Activated CD8-positive, alpha-beta memory T cell treated with anti-CD3 and anti-CD28 coated beads, Interleukin-2, amount 50 U/mL, for 48 hours (primary cell): Measurements from ENCODE around the gene GRIK5.

Experiments used
- DNase-seq: peaks from one replicate; pipeline ENCODE4 v3.0.0-alpha.2; 2020

Gene GRIK5

DNA sequence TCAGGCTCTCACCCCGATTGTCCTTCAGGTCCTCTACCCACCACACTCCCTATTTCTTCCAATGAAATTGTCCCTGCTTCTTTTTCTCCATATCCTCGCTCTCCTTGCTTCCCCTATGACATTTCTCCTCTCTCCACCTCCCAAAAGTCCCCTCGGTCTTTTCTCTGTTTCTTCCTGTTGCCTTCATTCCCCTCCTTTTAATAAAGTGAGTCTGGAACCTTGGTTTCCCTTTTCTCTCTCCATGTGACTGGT is 5.3 kb upstream of the GRIK5 start:
- DNase-seq, result no peak

- DNase-seq, result peak; percentile 67
These were observed 4.7 kb upstream of the GRIK5 start for GRCh38 chr19:42074513-42075363.

DNA sequence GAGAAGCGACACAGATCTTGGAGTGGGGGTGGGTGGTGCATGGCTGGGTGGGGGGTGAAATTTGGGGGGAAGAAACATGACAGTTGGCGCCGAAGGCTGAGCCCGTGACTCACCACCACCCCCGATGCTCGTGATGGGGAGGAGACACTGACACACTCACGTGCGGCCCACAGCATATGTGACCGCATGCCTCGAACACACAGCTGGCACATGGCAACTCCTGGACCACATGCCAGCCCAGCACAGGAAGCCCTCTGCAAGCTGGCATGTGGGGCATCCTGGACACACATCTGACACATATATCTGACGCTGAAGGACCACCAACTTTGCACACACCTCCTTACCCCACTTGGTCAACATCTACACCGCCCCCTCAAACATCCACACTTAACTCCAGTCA is 1.2 kb upstream of the GRIK5 start:
- no peak for DNase-seq

DNA sequence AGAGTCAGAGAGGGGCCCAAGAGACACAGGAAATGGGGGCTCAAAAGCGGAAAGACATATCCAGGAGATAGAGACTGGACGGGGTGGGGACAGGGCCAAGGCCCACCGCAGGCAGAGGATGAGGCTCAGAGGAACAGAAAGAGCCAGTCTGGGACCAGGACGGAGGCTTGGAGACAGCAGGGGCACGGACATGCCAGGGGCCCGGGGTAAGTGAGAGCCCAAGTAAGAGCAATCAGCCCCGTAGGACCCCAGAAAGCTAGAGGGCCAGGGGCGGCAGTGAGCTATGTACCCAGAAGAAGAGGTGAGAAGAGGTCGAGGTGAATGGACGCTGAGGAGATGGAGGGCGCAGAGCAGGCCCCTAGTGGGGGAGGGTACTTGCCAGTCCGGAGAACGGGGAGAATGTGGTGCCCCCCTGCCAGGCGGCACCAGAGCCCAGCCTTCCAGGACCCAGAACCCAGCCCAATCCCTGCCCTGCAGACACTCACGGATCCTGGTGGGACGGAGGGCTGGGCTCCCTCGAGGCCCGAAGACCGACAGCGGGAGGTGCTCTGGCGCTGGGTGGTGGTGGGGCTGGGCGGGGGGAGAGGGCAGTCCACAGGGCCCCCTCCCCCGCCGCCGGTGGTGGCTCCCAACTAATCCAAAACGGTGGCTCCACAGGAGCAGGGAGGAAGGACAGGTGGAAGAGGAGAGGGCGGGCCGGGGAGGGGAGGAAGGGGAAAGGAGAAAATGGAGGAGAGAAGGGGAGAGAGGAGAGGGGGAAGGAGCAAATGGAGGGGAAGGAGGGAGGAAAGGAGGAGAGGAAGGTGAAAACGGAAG is 1.0 kb downstream of the GRIK5 start:
- DNase-seq, result no peak

DNA sequence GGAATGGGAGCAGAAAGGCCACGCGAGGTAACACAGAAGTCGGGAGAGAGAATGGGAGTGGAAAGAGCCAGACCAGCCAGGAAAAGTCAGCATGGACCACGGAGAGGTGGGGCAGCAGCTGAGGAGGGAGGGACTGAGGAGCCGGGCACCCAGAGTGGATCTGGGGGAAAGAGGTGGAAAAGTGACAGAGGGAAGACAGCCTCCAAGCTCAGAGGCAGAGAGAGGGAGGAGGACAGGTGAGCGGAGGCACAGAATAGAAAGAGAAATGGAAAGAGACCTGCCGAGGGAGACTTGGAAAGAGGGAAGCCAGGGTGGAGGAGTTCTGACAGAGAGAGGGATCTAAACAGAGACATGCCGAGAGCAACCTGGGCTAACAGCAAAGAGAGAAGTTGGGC is 1.6 kb downstream of the GRIK5 start:
- DNase-seq, result no peak

- DNase-seq, result no peak
These were observed 2.6 kb downstream of the GRIK5 start for GRCh38 chr19:42067315-42067888.

- DNase-seq, result no peak
These were observed 3.8 kb downstream of the GRIK5 start for GRCh38 chr19:42066075-42066754.

- no peak for DNase-seq
These were observed 4.5 kb downstream of the GRIK5 start for GRCh38 chr19:42065511-42065910.

DNA sequence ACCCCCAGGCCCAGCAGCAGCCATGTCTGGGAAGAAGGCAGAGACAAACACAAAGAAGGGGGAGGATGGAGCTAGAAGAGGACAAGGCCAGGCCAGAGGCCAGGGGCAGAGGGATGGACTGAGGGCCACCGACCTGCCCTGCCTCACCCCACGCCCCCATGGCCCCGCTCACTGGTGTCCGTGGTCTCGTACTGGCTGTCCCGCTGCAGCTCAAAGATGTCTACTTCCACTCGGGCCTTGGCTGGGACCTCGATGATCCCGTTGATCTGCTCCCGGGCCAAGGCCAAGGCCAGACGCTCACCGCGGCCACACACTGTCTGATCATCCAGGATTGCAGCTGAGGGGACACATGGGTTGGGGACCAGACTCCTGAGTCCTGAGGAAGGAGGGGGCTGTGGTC is 5.0 kb downstream of the GRIK5 start:
- no peak for DNase-seq

DNA sequence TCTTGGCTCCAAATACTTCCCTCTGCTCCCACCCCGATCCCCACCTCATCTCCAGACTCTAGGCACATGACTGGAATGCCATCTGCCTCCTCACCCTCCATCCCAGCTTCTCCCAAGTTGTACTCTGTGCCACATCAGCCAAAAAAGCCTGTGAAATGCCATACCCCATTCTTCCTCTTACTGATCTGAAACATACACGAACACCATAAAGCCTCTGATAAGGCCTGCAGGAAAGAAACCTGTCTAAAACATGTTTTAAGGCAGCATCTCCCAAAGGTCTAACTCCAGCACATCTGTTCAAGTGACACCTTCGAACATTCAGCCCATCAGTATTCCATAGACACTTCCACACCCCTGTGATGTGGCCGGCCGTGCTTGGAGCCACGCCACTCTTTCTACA is 5.6 kb downstream of the GRIK5 start:
- no peak for DNase-seq

DNA sequence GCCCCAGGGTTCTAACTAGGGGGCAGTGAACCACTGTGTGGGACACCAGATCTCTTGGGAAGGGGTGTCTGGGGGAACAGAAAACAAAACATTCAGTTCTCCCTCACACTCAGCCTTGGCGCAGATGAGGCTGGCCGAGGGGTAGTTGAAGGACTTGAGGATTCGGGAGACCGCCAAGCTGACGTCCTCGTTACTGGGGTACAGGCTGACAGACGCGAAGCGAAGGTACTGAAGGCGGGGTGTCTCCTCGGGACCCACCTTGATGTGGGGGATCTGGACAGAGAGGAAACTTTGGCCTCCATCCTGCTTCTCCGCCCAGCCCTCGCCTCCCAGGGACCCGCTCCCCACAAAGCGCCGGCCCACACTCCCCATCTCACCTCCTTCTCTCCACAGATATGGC is 7.6 kb downstream of the GRIK5 start:
- DNase-seq, result no peak

DNA sequence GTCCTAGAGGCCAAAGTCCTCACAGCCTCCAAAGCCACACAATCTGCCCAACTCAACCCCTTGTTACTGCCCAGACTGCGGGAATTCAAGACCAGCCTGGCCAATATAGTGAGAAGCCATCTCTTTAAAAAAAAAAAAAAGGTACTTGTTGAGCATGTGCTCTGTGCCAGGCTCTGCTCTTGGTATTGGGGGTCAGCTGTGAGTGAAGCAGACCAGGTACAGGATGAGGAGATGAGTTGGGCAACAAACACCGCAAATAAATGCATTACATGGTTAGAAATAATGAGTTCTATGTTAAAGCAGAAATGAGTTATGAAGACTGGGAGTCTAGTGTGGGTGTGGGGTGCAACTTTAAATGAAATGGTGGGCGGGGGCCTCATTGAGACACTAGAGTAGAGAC is 9.9 kb downstream of the GRIK5 start:
- no peak for DNase-seq

DNA sequence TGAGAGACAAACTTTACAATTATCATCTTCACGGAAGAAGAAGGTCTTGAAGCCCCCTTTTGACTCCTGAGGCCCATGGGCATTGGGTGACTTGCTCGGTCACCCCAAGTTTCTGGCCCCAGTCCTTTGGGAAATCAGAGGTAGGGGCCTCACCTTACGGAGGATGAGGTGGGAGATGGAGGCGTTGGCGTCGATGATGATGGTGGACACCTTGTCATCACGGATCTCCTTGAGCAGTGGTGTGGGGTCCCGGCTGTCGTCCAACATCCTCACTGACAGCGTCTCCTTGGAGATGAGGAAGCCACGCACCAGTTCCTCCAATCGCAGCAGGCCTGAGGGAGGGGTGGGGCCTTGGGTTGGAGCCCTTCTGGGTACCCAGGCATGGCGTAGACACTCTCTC is 10.8 kb downstream of the GRIK5 start:
- DNase-seq, result no peak

GRCh38 chr19:42057846-42058245 is 12.2 kb downstream of the GRIK5 start:
- no peak for DNase-seq

DNA sequence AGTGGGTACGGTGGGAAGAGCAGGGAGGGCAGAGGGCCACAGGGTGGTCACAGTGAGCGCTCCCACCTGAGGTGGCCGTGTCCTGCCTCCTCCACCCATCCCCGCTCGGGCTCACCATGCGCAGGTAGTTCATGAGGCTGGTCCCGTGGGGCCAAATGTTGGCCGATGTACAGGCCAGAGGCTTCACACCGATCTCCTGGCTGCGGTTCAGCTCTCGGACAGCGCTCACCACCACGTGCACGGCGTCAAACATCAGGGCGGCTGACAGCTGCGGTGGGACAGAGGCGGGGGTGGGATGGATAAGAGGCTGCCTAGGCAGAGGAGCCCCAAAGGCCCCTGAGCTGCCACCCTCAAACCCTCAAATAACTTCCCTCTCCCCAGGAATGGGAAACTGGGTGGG is 15.8 kb downstream of the GRIK5 start:
- no peak for DNase-seq

- no peak for DNase-seq
These were observed 16.7 kb downstream of the GRIK5 start for GRCh38 chr19:42053037-42053935.

GRCh38 chr19:42052241-42052863 is 17.7 kb downstream of the GRIK5 start:
- no peak for DNase-seq

- DNase-seq, result peak; percentile 72
These were observed 18.6 kb downstream of the GRIK5 start for GRCh38 chr19:42051166-42052115.

DNA sequence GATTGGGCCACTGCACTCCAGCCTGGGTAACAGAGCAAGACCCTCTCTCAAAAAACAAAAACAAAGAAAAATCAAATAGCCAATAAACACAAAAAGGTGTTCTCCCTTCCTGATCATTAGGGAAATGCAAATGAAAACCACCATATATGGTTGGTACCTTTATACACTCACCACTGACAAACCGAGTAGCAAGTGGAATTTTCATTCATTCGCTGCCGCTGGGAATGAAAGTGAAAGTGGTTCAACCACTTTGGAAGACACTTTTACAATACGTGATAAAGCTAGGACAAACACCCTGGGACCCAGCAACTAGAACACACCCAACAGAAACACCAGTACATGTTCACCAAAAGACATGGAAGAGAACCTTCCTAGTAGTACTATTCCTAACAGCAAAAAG is 21.0 kb downstream of the GRIK5 start:
- no peak for DNase-seq

GRCh38 chr19:42045575-42045974 is 24.4 kb downstream of the GRIK5 start:
- no peak for DNase-seq
